GM18517 (cell line): ENCODE results near the gene MTCH1.

Experiments
- ATAC-seq: cut with Tn5 transposase; IDR thresholded peaks from one replicate; pipeline ENCODE4 v1.9.1; 2021; ENCODE audit warnings: mild to moderate bottlenecking, moderate library complexity; ENCODE audit not compliant: unreplicated experiment

The MTCH1 gene, protein sequence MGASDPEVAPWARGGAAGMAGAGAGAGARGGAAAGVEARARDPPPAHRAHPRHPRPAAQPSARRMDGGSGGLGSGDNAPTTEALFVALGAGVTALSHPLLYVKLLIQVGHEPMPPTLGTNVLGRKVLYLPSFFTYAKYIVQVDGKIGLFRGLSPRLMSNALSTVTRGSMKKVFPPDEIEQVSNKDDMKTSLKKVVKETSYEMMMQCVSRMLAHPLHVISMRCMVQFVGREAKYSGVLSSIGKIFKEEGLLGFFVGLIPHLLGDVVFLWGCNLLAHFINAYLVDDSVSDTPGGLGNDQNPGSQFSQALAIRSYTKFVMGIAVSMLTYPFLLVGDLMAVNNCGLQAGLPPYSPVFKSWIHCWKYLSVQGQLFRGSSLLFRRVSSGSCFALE

GRCh38 chr6:36985808-36986703 is at the start of gene MTCH1:
MTCH1 (minus strand) TSS chr6:36986196; CDS start chr6:36986173, 23 bp downstream.
- ATAC-seq: peak; percentile 79

DNA sequence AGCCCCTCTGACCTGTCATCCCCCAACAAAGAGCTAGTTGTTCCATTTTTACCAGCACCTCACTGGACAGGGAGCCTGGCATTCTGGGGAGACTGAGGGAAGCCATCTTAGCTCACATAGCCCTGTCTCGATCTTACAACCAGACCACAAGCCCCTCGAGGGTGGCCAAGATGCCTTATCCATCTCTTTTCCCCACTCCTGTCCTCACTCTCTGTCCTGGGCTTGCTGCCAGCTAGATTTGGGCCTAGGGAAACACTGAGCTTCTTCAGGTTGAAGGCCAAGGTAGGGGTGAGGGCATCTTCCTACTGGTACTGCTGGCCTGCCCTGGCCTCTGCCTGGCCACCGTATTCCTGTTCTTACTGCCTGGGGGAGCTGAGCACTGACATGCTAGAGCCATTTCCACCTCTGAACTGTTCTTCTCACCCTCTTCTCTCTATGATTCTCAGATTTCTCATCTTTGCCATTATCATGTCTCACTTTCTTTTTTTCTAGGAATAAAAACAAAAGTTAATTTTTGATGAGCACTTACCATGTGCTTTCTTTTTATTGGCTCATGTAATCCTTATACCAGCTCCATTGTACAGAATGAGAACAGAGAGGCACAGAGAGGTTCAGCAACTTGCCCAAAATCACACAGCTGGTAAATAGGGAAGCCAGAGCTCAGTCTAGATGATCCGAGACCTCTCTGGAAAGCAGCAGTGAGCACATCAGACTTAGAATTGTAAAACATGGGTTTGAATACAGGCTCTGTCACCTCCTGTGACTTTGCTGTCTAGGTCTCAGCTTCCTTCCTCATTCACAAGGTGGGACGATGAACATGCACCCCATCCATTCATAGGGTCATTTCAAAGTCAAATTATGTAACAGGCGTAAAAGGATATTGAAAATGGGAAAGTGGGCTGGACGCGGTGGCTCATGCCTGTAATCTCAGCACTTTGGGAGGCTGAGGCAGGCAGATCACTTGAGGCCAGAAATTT is 48.1 kb upstream of the MTCH1 start:
- no peak for ATAC-seq

GRCh38 chr6:37033255-37033654 is 47.3 kb upstream of the MTCH1 start:
- ATAC-seq: no peak

GRCh38 chr6:37032239-37032638 is 46.2 kb upstream of the MTCH1 start:
- ATAC-seq: no peak

DNA sequence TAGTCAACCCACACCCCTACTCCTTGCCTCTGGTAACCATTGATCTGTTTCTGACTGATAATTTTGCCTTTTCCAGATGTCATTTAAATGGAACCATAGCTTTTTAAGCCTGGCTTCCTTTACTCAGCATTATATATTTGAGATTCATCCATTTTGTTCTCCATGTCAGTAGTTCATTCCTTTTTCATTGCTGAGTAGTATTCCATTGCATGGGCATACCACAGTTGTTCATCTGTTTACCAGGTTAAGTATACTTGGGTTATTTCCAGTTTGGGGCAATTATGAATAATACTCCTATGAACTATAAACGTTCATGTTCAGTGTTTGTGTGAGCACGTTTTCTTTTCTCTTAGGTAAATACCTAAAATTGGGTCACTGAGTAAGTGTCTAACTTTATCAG is 44.6 kb upstream of the MTCH1 start:
- no peak for ATAC-seq

DNA sequence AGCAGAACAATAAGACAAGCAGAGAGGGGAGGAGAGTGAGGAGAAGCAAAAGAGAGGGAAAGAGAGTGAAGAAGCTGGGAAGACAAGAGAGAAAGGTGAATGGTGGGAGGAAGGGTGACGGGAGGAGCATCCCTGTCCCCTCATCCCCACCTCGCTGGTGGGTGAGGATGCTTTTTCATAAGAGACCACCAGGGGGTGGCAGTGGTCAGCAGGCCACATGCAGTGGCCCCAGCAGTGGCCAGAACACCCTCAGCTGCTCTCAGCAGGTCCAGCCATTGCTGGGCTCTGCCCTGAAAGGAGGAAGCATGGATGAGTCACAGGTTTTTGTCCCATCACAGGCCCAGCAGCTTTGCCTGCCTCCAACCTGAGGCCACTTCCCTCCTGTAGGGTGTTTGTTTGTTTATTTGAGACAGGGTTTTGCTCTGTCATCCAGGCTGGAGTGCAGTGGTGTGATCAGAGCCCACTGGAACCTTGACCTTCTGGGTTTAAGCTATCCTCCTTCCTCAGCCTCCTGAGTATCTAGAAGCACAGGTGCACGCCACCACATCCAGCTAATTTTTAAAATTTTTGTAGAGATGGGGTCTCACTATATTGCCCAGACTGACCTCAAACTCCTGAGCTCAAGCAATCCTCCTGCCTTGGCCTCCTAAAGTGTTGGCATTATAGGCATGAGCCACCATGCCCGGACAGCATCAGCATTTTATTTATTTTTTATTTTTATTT is 43.4 kb upstream of the MTCH1 start:
- ATAC-seq: no peak

DNA sequence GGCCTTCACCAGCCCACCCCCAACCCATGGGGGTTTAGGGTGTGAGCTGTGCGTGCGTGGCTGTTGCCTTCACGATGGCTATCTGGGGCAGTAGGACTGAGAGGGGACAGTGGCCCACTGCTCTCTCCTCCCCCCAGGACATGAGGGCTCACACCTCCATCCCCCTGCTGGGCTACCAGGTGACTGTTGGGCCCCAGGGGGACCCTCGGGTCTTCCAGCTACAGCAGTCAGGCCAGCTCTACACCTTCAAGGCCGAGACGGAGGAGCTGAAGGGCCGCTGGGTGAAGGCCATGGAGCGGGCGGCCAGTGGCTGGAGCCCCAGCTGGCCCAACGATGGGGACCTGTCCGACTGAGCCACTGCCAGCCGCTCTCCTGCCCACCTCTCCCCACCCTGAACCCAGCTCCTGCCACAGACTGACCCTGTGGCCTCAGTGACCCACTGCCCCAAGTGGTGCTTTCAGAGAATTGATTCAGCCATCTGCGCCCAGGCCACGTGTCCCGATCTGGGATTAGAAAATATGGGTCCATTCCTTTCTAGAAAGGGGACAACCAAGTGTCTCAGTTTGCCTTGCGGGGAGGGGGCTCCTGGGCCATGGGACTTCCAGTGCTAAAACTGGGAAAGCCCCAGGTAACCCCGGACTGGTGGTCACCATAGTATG is 41.9 kb upstream of the MTCH1 start:
- no peak for ATAC-seq

DNA sequence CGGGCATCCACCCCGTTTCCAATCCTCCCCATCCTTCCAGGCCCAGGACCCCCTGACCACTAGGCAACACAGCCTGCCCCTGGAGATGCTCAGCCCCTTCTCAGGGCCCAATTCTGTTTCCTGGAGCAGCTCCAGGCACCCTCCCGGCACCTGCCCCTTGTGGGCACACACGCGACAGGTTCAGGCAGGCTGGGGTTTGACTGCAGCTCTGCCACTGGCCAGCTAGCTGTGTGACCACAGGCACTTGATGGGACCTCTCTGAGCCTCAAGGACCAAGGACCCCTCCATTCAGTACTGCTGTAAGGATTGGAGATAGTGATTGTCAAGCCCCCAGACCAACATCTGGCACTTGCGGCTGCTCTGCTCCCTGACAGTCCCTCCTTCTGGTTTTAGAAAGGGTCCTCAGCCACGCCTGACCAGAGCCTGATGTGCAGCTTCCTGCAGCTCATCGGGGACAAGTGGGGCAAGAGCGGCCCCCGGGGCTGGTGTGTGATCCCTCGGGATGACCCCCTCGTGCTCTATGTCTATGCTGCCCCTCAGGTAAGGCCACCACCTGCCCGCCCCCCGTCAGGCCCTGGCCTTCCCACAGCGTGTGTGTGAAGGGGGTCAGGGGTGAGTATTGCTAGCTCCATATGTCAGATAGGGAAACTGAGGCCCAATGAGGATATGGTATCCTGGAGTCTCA is 41.2 kb upstream of the MTCH1 start:
- no peak for ATAC-seq

GRCh38 chr6:37025621-37026466 is 39.8 kb upstream of the MTCH1 start:
- ATAC-seq: no peak

- ATAC-seq: no peak
These were observed 38.8 kb upstream of the MTCH1 start for GRCh38 chr6:37024656-37025337.

- no peak for ATAC-seq
These were observed 36.3 kb upstream of the MTCH1 start for GRCh38 chr6:37022135-37022863.

DNA sequence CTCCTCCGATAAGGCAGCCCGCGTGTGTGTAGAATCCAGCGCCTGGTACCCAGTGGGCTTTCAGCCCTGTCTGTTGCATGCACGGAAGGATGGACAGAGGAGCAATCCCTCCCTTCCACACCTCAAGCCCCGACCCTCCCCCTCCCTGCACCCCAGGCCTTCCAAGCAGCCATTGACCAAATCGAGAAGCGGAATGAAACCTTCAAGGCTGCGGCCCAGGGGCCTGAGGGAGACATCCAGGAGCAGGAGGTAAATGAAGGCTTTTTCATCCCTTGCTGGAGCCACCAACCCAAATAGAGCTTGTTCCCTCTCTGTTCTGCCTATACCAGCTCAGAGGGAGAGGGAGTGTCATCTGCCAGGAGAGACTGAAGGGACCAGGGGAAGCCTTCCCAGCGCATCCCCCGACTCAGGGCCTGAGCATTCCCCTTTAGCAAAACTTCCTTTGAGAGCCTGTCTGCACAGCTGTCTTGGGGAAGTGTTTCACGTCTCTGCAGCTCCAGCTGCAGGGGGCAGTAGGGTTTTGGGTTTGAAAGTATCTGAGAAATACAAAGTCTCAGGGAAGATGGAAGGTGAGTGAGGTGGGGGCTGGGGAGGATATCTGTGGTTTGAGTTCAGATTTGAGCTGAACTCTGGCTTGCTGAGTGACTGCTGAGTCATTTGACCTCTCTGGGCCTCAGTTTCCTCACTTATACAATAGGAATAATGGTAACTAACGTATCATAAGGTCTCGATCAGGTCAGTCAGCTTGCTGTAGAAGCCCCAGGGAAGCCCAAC is 35.5 kb upstream of the MTCH1 start:
- no peak for ATAC-seq

DNA sequence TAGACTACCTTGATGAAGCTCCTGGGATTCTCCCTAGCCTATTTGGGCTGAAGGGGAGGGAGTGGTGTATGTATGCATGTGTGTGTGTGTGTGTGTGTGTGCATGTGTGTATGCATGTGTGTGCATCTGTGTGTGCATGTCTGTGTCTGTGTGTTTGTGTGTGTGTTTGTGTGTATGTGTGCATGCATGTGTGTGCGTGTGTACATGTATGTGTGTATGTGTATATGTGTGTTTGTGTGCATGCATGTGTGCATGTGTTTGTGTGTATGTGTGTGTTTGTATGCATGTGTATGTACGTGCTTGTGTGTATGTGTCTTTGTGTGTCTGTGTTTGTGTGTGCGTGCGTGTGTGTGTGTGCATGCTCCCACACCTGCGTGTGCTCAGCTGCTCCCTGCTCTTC is 34.8 kb upstream of the MTCH1 start:
- ATAC-seq: no peak

- ATAC-seq: no peak
These were observed 34.4 kb upstream of the MTCH1 start for GRCh38 chr6:37020381-37020780.

- no peak for ATAC-seq
These were observed 33.1 kb upstream of the MTCH1 start for GRCh38 chr6:37019065-37019450.
